Measurements from ENCODE around the gene CRYBG1.

DNA sequence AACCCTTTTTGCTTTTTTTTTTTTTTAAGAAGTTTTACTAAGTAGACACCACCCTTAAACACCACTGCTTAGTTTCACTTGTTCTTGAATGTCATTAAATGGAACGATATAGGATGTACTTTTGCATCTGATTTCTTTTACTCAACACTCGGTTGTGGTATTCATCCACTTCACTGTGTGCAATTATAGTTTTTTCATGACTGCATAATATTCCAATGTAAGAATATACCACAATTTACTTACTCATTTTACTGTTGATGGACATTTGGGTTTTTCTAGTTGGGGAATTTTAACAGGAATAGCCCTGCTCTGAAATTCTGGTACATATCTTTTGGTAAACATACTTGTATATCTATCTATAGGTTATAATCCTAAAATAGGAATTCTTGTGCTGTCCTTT lies 238.9 kb downstream of the CRYBG1 start:
- TF ChIP-seq, protein P1, sequence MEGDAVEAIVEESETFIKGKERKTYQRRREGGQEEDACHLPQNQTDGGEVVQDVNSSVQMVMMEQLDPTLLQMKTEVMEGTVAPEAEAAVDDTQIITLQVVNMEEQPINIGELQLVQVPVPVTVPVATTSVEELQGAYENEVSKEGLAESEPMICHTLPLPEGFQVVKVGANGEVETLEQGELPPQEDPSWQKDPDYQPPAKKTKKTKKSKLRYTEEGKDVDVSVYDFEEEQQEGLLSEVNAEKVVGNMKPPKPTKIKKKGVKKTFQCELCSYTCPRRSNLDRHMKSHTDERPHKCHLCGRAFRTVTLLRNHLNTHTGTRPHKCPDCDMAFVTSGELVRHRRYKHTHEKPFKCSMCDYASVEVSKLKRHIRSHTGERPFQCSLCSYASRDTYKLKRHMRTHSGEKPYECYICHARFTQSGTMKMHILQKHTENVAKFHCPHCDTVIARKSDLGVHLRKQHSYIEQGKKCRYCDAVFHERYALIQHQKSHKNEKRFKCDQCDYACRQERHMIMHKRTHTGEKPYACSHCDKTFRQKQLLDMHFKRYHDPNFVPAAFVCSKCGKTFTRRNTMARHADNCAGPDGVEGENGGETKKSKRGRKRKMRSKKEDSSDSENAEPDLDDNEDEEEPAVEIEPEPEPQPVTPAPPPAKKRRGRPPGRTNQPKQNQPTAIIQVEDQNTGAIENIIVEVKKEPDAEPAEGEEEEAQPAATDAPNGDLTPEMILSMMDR (IDR thresholded peaks at IDR 0.05), result no peak
- TF ChIP-seq EZH2 (IDR thresholded peaks at IDR 0.05; ENCODE audit: borderline replicate concordance, insufficient read depth, low read depth, low read length, poor library complexity, severe bottlenecking), result no peak

Measured in B cell (primary cell).